Head of caudate nucleus (tissue), 42 donors: ENCODE results near the gene FUCA1.
"Not testable (repeated sequence)": the region's sequence is repeated elsewhere in the genome, so short reads cannot be mapped to it uniquely, and the experiment has no call there.

Experiments used
- DNase-seq, 42 donors: peaks; one replicate each; pipeline versions ENCODE4 v3.0.0 to v3.0.0-alpha.2; 2020 to 2021; ENCODE audit warnings: mixed read lengths in 7 of 42
- intact Hi-C: fragments of 100-400 bp; cut with DNase I; formaldehyde crosslinking; loops from one replicate; pipeline ENCODE4 v1.15.0; 2022

Gene FUCA1

DNA sequence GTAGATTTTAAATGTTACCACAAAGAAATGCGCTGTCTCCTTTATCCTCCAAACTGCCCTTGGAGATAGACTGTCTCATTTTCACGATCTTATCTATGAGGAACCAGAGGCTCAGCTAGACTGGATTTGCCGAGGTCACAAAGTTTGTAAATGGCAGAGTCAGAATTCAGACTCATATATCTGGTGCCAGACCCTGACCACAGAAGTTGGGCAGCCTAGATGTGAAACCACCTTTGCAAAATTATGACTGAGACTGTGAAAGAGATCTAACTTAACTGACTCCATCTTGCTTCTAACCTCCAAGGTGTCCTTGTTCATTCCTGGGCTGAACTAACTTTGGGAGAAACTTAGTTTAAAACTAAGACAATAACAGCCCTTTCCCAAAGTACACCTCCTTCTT lies 31.0 kb upstream of the FUCA1 start:
- DNase-seq, result no peak
- intact Hi-C loops, result no loop called here

GRCh38 chr1:23897083-23897482 lies 29.0 kb upstream of the FUCA1 start:
- no peak for DNase-seq
- intact Hi-C loops, result no loop called here

GRCh38 chr1:23896491-23896890 lies 28.4 kb upstream of the FUCA1 start:
- DNase-seq, result no peak
- intact Hi-C loops, result no loop called here

- DNase-seq, result no peak
Observed at GRCh38 chr1:23895993-23896392, 27.9 kb upstream of the FUCA1 start.

DNA sequence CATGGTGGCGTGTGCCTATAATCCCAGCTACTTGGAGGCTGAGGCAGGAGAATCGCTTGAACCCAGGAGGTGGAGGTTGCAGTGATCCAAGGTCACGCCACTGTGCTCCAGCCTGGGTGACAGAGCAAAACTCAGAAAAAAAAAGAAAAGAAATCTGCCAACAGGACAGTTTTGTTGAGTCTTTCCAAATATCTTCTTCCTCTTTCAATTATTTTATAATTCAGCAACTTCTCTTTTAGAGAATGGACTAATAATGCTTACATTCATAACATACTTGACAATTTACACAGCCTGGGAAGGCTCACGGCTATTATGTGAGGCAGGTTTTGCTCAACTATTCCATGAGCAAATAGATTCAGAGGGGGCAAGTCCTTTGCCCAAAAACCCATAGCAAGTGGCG lies 27.0 kb upstream of the FUCA1 start:
- no peak for DNase-seq
- intact Hi-C loops, result no loop called here

More at GRCh38 chr1:23895993-23896392, 27.9 kb upstream of the FUCA1 start:
- intact Hi-C loops, result no loop called here

- no peak for DNase-seq
- intact Hi-C loops, result no loop called here
Observed at GRCh38 chr1:23889074-23889473, 21.0 kb upstream of the FUCA1 start.

- no peak for DNase-seq
- intact Hi-C loops, result no loop called here
Observed at GRCh38 chr1:23885222-23885621, 17.1 kb upstream of the FUCA1 start.

- DNase-seq, result no peak
- intact Hi-C loops, result no loop called here
Observed at GRCh38 chr1:23882746-23883145, 14.7 kb upstream of the FUCA1 start.

GRCh38 chr1:23879809-23880208 lies 11.7 kb upstream of the FUCA1 start:
- intact Hi-C loops, result no loop called here
- no peak for DNase-seq

- intact Hi-C loops, result no loop called here
- DNase-seq, result no peak
Observed at GRCh38 chr1:23878668-23879067, 10.6 kb upstream of the FUCA1 start.

GRCh38 chr1:23875382-23875781 lies 7.3 kb upstream of the FUCA1 start:
- intact Hi-C loops, result no loop called here
- DNase-seq, result no peak

- no peak for DNase-seq
- intact Hi-C loops, result no loop called here
Observed at GRCh38 chr1:23872421-23872820, 4.3 kb upstream of the FUCA1 start.

GRCh38 chr1:23869051-23869450 lies 961 bp upstream of the FUCA1 start:
- peak in 6 of 42 donors; percentile 2 to 38 (median 12) for DNase-seq
- intact Hi-C loops, result loop anchor here (5.0 to 10.0 kb wide), 2 partner anchors 42 to 94 kb away; partner anchors contain the start of genes HMGCL and PITHD1

DNA sequence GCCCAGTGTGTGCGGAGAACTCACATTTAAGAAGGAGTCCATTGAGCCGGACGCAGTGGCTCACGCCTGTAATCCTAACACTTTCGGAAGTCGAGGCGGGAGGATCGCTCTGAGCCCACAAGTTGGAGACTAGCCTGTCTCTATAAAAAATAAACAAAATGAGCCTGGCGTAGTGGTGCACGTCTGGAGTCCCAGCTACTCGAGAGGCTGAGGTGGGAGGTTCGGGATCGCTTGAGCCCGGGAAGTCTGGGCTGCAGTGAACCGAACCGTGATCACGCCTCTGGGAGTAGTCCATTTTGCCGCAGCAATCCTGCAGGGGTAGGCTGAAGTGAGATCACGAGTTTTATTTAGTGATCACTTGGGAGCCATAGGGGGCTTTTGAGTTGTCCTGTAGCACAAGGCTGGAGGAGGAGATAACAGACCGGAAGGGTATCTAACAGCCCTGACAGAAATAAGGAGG lies 497 bp upstream of the FUCA1 start:
- intact Hi-C loops, result loop anchor here (5.0 to 10.0 kb wide), 2 partner anchors 41 to 94 kb away; partner anchors contain the start of genes HMGCL and PITHD1
- DNase-seq, result peak in 27 of 42 donors; percentile 4 to 59 (median 27)

- no peak for DNase-seq
- intact Hi-C loops, result loop anchor here (5.0 to 10.0 kb wide), 2 partner anchors 40 to 93 kb away; partner anchors contain the start of genes HMGCL and PITHD1
Observed at GRCh38 chr1:23867542-23867894, 572 bp downstream of the FUCA1 start.

GRCh38 chr1:23865543-23865930 lies 2.6 kb downstream of the FUCA1 start:
- intact Hi-C loops, result loop anchor here (5.0 to 10.0 kb wide), 2 partner anchors 38 to 91 kb away; partner anchors contain the start of genes HMGCL and PITHD1
- DNase-seq, result peak in 4 of 42 donors; percentile 5 to 38 (median 18)

DNA sequence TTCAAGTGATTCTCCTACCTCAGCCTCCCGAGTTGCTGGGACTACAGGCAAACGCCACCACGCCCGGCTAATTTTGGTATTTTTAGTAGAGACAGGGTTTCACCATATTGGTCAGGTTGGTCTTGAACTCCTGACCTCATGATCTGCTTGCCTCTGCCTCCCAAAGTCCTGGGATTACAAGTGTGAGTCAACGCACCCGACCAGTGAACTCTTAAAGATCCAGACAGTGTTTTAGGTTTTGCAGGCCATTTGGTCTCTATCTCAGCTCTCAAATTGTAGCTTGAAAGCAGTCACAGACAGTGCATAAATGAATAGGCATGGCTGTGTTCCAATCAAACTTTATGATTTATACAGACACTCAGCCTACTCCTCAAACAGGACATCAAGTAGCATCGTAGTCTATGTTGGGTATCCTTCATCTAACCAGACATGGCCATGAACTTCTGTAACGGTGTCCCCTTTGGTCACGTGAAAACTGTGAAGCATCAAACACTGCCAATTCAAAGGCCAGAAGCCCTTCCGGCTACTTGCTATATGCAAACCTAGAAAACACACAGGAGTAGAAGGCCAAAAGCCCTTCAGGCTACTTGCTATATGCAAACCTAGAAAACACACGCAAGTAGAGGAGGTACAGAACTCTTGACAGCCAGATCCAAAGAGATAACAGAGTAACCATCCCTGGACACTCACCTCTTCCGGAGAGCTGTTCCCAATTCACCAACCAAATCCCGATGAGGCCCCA lies 3.1 kb downstream of the FUCA1 start:
- DNase-seq, result no peak
- intact Hi-C loops, result loop anchor here (5.0 to 10.0 kb wide), 2 partner anchors 38 to 90 kb away; partner anchors contain the start of genes HMGCL and PITHD1

GRCh38 chr1:23862640-23863039 lies 5.5 kb downstream of the FUCA1 start:
- intact Hi-C loops, result loop anchor here (10.0 kb wide), 1 partner anchor 88 kb away; the partner anchor contains the start of gene PITHD1
- no peak for DNase-seq

DNA sequence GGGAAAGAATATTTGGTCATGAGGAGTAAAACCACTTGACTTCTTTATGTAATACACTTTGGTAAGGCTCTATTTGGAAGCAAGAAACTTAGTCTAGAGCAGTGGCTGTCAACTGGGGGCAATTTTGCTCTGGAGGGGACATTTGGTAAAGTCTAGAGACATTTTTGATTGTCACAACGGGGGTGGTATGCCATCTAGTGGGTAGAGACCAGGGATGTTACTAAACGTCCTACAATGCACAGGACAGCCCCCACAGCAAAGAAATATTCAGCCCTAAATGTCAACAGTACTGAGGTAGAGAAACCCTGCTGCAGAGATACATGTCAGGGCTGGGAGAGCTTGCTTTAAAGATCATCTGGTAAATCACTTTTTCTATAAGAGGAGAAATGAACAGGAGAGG lies 13.5 kb downstream of the FUCA1 start:
- intact Hi-C loops, result no loop called here
- peak in 1 of 42 donors; percentile 10 for DNase-seq

DNA sequence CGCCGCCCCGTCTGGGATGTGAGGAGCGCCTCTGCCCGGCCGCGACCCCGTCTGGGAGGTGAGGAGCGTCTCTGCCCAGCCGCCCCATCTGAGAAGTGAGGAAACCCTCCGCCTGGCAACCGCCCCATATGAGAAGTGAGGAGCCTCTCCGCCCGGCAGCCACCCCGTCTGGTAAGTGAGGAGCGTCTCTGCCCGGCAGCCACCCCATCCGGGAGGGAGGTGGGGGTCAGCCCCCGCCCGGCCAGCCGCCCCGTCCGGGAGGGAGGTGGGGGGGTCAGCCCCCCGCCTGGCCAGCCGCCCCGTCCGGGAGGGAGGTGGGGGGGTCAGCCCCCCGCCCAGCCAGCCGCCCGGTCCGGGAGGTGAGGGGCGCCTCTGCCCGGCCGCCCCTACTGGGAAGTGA lies 15.0 kb downstream of the FUCA1 start:
- DNase-seq, intact Hi-C loops: not testable (repeated sequence)

DNA sequence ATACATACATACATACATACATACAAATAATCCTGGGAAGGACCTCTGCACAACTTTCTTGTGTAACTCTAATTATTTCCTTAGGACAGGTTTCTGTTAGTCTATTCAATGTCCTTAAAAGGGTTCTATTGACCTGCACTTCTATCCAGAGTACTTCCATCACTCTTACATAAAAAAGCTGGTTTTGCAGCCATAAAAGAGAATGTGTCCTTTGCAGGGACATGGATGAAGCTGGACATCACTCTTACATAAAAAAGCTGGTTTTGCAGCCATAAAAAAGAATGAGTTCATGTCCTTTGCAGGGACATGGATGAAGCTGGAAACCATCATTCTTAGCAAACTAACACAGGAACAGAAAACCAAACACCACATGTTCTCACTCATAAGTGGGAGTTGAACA lies 16.7 kb downstream of the FUCA1 start:
- DNase-seq, intact Hi-C loops: not testable (repeated sequence)
